SH-SY5Y (cell line): ENCODE results near the gene TENM4.

Source experiments
- GATA2 ChIP-seq: IDR thresholded peaks from 2 replicates; pipeline ENCODE4 v1.6.1; 2011; ENCODE audit warnings: mild to moderate bottlenecking, low read depth, low read length
- GATA3 ChIP-seq: IDR thresholded peaks from 2 replicates; pipeline ENCODE4 v1.6.1; 2011; ENCODE audit warnings: low read depth, mild to moderate bottlenecking, low read length, moderate library complexity

- no peak for TF ChIP-seq GATA3
- no peak for TF ChIP-seq GATA2
These were observed 653.1 kb downstream of the TENM4 start for GRCh38 chr11:78787696-78788095.
